ENCODE data around the gene NFE2L1. TPM values are rescaled to one million over a fixed set of nuclear protein-coding genes. Genes with fewer than 3 reads are reported as not detected.
A peak's percentile ranks its signal among the peaks of the same experiment; 100 is the strongest.
"Not testable (repeated sequence)": the region's sequence is repeated elsewhere in the genome, so short reads cannot be mapped to it uniquely, and the experiment has no call there.

Gene NFE2L1
- total RNA-seq, 1 donor from 2014 or later, result 127 TPM

GRCh38 chr17:48074322-48075081 is 26.3 kb downstream of the NFE2L1 start:
- Mint-ChIP-seq H3K9me3 (no peaks in the 10 kb centered on the region), H3K4me3 (no peak overlapping the region), H3K27me3 (no peaks in the 10 kb centered on the region), H3K27ac (no peak overlapping the region), H3K36me3 (ENCODE audit: low read depth) (peaks cover 52% of the 10 kb centered on the region), H3K4me1 (no peaks in the 10 kb centered on the region)
- POLR2A ChIA-PET, result interaction anchor here (0.6 to 1.6 kb wide), 4 partner anchors 36 to 56 kb away, joined by 3 to 8 read pairs (median 3); no protein-coding TSS in a partner anchor
- ATAC-seq (ENCODE audit: low read depth) (peak; percentile 93), DNase-seq (peak; percentile 36)
- TF ChIP-seq CTCF (IDR thresholded peaks at IDR 0.05), result no peak
- intact Hi-C loops (cut with micrococcal nuclease), result loop anchor here (1.0 kb wide), 5 partner anchors 27 to 125 kb away; partner anchors contain the start of gene COPZ2
- CTCF ChIA-PET, result interaction anchor here (0.6 to 6.9 kb wide), 23 partner anchors 8 to 554 kb away, joined by 3 to 148 read pairs (median 4); partner anchors contain the start of gene CDK5RAP3

DNA sequence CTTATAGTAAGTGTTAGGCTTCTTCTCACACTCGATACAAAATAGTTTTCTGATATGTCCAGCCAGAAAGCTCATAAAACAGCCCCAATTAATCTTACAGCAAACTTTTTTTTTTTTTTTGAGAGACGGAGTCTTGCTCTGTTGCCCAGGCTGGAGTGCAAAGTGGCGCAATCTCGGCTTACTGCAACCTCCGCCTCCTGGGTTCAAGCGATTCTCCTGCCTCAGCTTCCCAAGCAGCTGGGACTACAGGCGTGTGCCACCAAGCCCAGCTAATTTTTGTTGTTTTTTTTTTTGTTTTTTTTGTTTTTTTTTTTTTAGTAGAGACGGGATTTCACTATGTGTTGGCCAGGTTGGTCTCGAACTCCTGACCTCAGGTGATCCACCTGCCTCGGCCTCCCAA is 29.0 kb downstream of the NFE2L1 start:
- ChIA-PET POLR2A (interaction anchor here (0.7 to 1.3 kb wide), 3 partner anchors 29 to 135 kb away, joined by 4 to 5 read pairs (median 4); partner anchors contain the start of gene NFE2L1), CTCF (interaction anchor here (6.9 to 7.4 kb wide), 2 partner anchors 51 to 55 kb away, joined by 148 to 169 read pairs; no protein-coding TSS in a partner anchor)
- H3K4me3 Mint-ChIP-seq; ATAC-seq (ENCODE audit: low read depth); H3K9me3 Mint-ChIP-seq; H3K4me1 Mint-ChIP-seq; intact Hi-C loops (cut with micrococcal nuclease); DNase-seq; H3K27me3 Mint-ChIP-seq; H3K27ac Mint-ChIP-seq: not testable (repeated sequence)
- peaks cover 37% of the 10 kb centered on the region for H3K36me3 Mint-ChIP-seq (ENCODE audit: low read depth)

DNA sequence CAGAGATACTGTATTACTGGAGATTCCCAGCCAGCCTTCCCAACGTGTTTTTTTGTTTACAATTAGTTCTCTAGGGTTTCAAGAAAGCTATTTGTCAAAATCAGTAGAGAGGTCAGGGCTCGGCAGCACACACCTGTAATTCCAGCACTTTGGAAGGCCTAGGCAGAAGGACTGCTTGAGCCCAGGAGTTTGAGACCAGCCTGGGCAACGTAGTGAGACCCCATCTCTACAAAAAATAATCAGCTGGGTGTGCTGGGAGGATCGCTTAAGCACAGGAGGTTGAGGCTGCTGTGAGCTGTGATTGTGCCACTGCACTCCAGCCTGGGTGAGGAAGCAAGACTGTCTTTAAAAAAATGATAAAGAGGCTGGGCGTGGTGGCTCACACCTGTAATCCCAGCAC is 33.7 kb downstream of the NFE2L1 start:
- Mint-ChIP-seq H3K27me3 (no peaks in the 10 kb centered on the region), H3K4me3 (no peak overlapping the region), H3K36me3 (ENCODE audit: low read depth) (peaks cover 5% of the 10 kb centered on the region), H3K27ac (no peak overlapping the region), H3K9me3 (no peaks in the 10 kb centered on the region), H3K4me1 (peaks cover 2% of the 10 kb centered on the region)
- no peak for DNase-seq
- no peak for TF ChIP-seq CTCF (IDR thresholded peaks at IDR 0.05)
- intact Hi-C loops (cut with micrococcal nuclease), result loop anchor here (2.0 kb wide), 1 partner anchor 537 kb away; no protein-coding TSS in a partner anchor
- POLR2A ChIA-PET, result interaction anchor here (0.7 to 1.2 kb wide), 3 partner anchors 25 to 37 kb away, joined by 3 to 8 read pairs (median 3); partner anchors contain the start of gene SNX11
- ATAC-seq (ENCODE audit: low read depth), result no peak
- CTCF ChIA-PET, result interaction anchor here (0.8 to 7.4 kb wide), 12 partner anchors 8 to 56 kb away, joined by 3 to 169 read pairs (median 6); partner anchors contain the start of gene SNX11

DNA sequence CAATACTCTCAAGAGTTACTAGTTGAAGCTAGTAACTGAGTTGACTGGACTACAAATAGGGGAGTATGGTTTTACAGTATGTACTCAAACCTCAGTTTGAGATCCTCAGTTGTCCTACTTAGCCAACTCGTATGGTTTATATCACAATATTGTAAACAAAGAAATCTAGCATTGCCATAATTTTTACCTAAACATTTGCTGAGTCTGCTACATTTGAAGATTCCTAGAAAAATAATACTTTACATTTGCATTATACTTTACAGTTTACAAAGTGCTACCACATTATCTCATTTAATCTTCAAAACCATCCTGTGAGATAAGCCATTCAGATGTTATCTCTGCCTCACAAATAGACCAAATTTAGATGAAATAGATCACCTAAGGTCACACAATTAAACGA is 36.8 kb downstream of the NFE2L1 start:
- POLR2A ChIA-PET, result interaction anchor here (0.9 kb wide), 1 partner anchor 27 kb away, joined by 3 read pairs; no protein-coding TSS in a partner anchor
- no peak for TF ChIP-seq CTCF (IDR thresholded peaks at IDR 0.05)
- H3K4me3 Mint-ChIP-seq, result no peak overlapping the region
- intact Hi-C loops (cut with micrococcal nuclease), result no loop called here
- H3K36me3 Mint-ChIP-seq (ENCODE audit: low read depth), result peaks cover 10% of the 10 kb centered on the region
- no peak overlapping the region for H3K27ac Mint-ChIP-seq
- ATAC-seq (ENCODE audit: low read depth) (no peak), DNase-seq (no peak)
- H3K4me1 Mint-ChIP-seq, result peaks cover 5% of the 10 kb centered on the region
- no peaks in the 10 kb centered on the region for H3K9me3 Mint-ChIP-seq
- no peaks in the 10 kb centered on the region for H3K27me3 Mint-ChIP-seq
- CTCF ChIA-PET, result interaction anchor here (0.6 to 6.5 kb wide), 3 partner anchors 27 to 59 kb away, joined by 3 to 49 read pairs (median 3); no protein-coding TSS in a partner anchor

GRCh38 chr17:48093341-48094045 is 45.3 kb downstream of the NFE2L1 start:
- intact Hi-C loops (cut with micrococcal nuclease), result no loop called here
- ATAC-seq (ENCODE audit: low read depth) (no peak), DNase-seq (no peak)
- ChIA-PET CTCF (interaction anchor here (1.1 kb wide), 1 partner anchor 14 kb away, joined by 4 read pairs; no protein-coding TSS in a partner anchor), POLR2A (no interaction called here)
- Mint-ChIP-seq H3K4me3 (no peak overlapping the region), H3K4me1 (peaks cover 14% of the 10 kb centered on the region), H3K27ac (no peak overlapping the region), H3K9me3 (no peaks in the 10 kb centered on the region), H3K36me3 (ENCODE audit: low read depth) (peaks cover 30% of the 10 kb centered on the region), H3K27me3 (no peaks in the 10 kb centered on the region)
- no peak for TF ChIP-seq CTCF (IDR thresholded peaks at IDR 0.05)

Data from activated B cell treated with CpG ODN at 0.5 μM for 24 hours (primary cell).